HepG2 (cell line): ENCODE data around the gene TP53TG5. TPM values are rescaled to one million over a fixed set of nuclear protein-coding genes. Genes with fewer than 3 reads are reported as not detected.
A peak's percentile ranks its signal among the peaks of the same experiment; 100 is the strongest.

Experiments
- CBX1 ChIP-seq: IDR thresholded peaks from one replicate; pipeline ENCODE4 v1.6.1; 2016; ENCODE audit warnings: antibody characterized with exemption, low read depth
- ETS1 ChIP-seq: sonication (generic); formaldehyde crosslinking; IDR thresholded peaks from 2 replicates; pipeline ENCODE4 v1.4.0; 2020; ENCODE audit warnings: missing genetic modification reagents
- GZF1 ChIP-seq: sonication (generic); formaldehyde crosslinking; IDR thresholded peaks from 2 replicates; pipeline ENCODE4 v1.5.1; 2020; ENCODE audit warnings: mild to moderate bottlenecking, missing genetic modification reagents
- NCOA1 ChIP-seq: sonication (generic); formaldehyde crosslinking; IDR thresholded peaks from 2 replicates; pipeline ENCODE4 v1.9.0; 2021; ENCODE audit warnings: missing genetic modification reagents
- RNF2 ChIP-seq: fragments of 450-650 bp; conservative IDR thresholded peaks from 2 replicates; pipeline ENCODE4 v1.6.1; 2016; ENCODE audit warnings: low read depth
- ZFP36L1 ChIP-seq: sonication (generic); formaldehyde crosslinking; IDR thresholded peaks from 2 replicates; pipeline ENCODE4 v1.8.0; 2022; ENCODE audit warnings: mild to moderate bottlenecking, missing genetic modification reagents, moderate library complexity
- ZKSCAN1 ChIP-seq: fragments of 150-350 bp; IDR thresholded peaks from 2 replicates; pipeline ENCODE4 v1.6.1; 2014; ENCODE audit warnings: low read length
- ZNF296 ChIP-seq: sonication (generic); formaldehyde crosslinking; conservative IDR thresholded peaks from 2 replicates; pipeline ENCODE4 v1.5.0; 2020; ENCODE audit warnings: mild to moderate bottlenecking, missing genetic modification reagents
- ZNF574 ChIP-seq: sonication (generic); formaldehyde crosslinking; IDR thresholded peaks from 2 replicates; pipeline ENCODE4 v1.4.0; 2020; ENCODE audit warnings: missing genetic modification reagents
- ZSCAN9 ChIP-seq: IDR thresholded peaks from 2 replicates; pipeline ENCODE4 v1.6.1; 2016; ENCODE audit warnings: borderline replicate concordance
- polyA plus RNA-seq, 8 experiments: library from polyadenylated mRNA; depleted of rRNA in 3 of 8; stranded (reverse) in 7 of 8; unstranded in 1 of 8; fragments of >200 nt; fragmentation: Illumina TruSeq in 4 of 8; extraction: Trizol in 4 of 8; gene quantifications; 2 replicates each; pipeline versions ENCODE4 v1.2.1 to v1.2.3, GENCODE V29; 2011 to 2016; ENCODE audit warnings: low read depth in 4 of 8, missing spikeins in 1 of 8, mixed read lengths in 1 of 8; ENCODE audit not compliant: insufficient read depth in 1 of 8
- total RNA-seq, 5 experiments: library from RNA; depleted of rRNA; stranded (reverse); fragments of >200 nt; fragmentation: Illumina TruSeq; extraction: Trizol; gene quantifications; 2 replicates each; pipeline ENCODE4 v1.2.3, GENCODE V29; 2016; ENCODE audit warnings: low read depth in 1 of 5
- TF ChIP-seq, protein P1 (sequence below): sonication (generic); formaldehyde crosslinking; IDR thresholded peaks from 2 replicates; pipeline ENCODE4 v1.4.0; 2020; ENCODE audit warnings: missing genetic modification reagents
- TF ChIP-seq, protein P2 (sequence below): sonication (generic); formaldehyde crosslinking; IDR thresholded peaks from 2 replicates; pipeline ENCODE4 v1.4.0; 2020; ENCODE audit warnings: missing genetic modification reagents
- TF ChIP-seq, protein P3 (sequence below): sonication (generic); formaldehyde crosslinking; IDR thresholded peaks from 2 replicates; pipeline ENCODE4 v1.5.1; 2020; ENCODE audit warnings: mild to moderate bottlenecking, missing genetic modification reagents, moderate library complexity

The TP53TG5 gene
- total and polyA plus RNA-seq, 2 of the 13 experiments (the other 11 are each of a cell fraction or from before 2014, with no cell fraction given) = 0.11 TPM; not detected in 1

GRCh38 chr20:45415822-45416637, 37.9 kb upstream of the TP53TG5 start, which contains the start of gene PIGT (continued):
- TF ChIP-seq, protein P1, sequence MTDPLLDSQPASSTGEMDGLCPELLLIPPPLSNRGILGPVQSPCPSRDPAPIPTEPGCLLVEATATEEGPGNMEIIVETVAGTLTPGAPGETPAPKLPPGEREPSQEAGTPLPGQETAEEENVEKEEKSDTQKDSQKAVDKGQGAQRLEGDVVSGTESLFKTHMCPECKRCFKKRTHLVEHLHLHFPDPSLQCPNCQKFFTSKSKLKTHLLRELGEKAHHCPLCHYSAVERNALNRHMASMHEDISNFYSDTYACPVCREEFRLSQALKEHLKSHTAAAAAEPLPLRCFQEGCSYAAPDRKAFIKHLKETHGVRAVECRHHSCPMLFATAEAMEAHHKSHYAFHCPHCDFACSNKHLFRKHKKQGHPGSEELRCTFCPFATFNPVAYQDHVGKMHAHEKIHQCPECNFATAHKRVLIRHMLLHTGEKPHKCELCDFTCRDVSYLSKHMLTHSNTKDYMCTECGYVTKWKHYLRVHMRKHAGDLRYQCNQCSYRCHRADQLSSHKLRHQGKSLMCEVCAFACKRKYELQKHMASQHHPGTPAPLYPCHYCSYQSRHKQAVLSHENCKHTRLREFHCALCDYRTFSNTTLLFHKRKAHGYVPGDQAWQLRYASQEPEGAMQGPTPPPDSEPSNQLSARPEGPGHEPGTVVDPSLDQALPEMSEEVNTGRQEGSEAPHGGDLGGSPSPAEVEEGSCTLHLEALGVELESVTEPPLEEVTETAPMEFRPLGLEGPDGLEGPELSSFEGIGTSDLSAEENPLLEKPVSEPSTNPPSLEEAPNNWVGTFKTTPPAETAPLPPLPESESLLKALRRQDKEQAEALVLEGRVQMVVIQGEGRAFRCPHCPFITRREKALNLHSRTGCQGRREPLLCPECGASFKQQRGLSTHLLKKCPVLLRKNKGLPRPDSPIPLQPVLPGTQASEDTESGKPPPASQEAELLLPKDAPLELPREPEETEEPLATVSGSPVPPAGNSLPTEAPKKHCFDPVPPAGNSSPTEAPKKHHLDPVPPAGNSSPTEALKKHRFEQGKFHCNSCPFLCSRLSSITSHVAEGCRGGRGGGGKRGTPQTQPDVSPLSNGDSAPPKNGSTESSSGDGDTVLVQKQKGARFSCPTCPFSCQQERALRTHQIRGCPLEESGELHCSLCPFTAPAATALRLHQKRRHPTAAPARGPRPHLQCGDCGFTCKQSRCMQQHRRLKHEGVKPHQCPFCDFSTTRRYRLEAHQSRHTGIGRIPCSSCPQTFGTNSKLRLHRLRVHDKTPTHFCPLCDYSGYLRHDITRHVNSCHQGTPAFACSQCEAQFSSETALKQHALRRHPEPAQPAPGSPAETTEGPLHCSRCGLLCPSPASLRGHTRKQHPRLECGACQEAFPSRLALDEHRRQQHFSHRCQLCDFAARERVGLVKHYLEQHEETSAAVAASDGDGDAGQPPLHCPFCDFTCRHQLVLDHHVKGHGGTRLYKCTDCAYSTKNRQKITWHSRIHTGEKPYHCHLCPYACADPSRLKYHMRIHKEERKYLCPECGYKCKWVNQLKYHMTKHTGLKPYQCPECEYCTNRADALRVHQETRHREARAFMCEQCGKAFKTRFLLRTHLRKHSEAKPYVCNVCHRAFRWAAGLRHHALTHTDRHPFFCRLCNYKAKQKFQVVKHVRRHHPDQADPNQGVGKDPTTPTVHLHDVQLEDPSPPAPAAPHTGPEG (CRISPR knock-in tag) = peak; percentile 88
- TF ChIP-seq RNF2 (peak; percentile 96), ZSCAN9 (peak; percentile 92), ETS1 (CRISPR knock-in tag) (peak; percentile 85; the same call in 1 of the 2 replicates), ZNF296 (CRISPR knock-in tag) (0 out of 2 replicates have a peak, but pooled peaks have one; percentile 65), NCOA1 (peak; percentile 92; the same call in 1 of the 2 replicates), ZFP36L1 (CRISPR knock-in tag) (peak; percentile 75; the same call in 1 of the 2 replicates), ZNF574 (CRISPR knock-in tag) (peak; percentile 97), CBX1 (no peak), ZKSCAN1 (no peak), GZF1 (peak; percentile 88; the same call in 1 of the 2 replicates)
- TF ChIP-seq, protein P2, sequence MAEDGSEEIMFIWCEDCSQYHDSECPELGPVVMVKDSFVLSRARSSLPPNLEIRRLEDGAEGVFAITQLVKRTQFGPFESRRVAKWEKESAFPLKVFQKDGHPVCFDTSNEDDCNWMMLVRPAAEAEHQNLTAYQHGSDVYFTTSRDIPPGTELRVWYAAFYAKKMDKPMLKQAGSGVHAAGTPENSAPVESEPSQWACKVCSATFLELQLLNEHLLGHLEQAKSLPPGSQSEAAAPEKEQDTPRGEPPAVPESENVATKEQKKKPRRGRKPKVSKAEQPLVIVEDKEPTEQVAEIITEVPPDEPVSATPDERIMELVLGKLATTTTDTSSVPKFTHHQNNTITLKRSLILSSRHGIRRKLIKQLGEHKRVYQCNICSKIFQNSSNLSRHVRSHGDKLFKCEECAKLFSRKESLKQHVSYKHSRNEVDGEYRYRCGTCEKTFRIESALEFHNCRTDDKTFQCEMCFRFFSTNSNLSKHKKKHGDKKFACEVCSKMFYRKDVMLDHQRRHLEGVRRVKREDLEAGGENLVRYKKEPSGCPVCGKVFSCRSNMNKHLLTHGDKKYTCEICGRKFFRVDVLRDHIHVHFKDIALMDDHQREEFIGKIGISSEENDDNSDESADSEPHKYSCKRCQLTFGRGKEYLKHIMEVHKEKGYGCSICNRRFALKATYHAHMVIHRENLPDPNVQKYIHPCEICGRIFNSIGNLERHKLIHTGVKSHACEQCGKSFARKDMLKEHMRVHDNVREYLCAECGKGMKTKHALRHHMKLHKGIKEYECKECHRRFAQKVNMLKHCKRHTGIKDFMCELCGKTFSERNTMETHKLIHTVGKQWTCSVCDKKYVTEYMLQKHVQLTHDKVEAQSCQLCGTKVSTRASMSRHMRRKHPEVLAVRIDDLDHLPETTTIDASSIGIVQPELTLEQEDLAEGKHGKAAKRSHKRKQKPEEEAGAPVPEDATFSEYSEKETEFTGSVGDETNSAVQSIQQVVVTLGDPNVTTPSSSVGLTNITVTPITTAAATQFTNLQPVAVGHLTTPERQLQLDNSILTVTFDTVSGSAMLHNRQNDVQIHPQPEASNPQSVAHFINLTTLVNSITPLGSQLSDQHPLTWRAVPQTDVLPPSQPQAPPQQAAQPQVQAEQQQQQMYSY (CRISPR knock-in tag) = peak; percentile 24; the same call in 1 of the 2 replicates
- TF ChIP-seq, protein P3, sequence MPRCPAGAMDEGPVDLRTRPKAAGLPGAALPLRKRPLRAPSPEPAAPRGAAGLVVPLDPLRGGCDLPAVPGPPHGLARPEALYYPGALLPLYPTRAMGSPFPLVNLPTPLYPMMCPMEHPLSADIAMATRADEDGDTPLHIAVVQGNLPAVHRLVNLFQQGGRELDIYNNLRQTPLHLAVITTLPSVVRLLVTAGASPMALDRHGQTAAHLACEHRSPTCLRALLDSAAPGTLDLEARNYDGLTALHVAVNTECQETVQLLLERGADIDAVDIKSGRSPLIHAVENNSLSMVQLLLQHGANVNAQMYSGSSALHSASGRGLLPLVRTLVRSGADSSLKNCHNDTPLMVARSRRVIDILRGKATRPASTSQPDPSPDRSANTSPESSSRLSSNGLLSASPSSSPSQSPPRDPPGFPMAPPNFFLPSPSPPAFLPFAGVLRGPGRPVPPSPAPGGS (CRISPR knock-in tag) = peak; percentile 88
